Motor neuron (in vitro differentiated cells): ENCODE results near the gene GP1BA. TPM values are rescaled to one million over a fixed set of nuclear protein-coding genes. Genes with fewer than 3 reads are reported as not detected.

Experiments used
- ATAC-seq, 8 experiments: fragments of 200-7000 bp; cut with Tn5 transposase; replicated peaks in 6 of 8; 2 replicates each; pipeline ENCODE4 v1.8.0; 2021; ENCODE audit warnings: mild to moderate bottlenecking in 8 of 8, moderate library complexity in 8 of 8
- H3K27ac ChIP-seq, 2 donors: fragments of 250-450 bp; sonication (Bioruptor Pico); 2 replicates each; pipeline ENCODE4 v1.9.0; 2021; ENCODE audit warnings: antibody characterized with exemption in 2 of 2, mild to moderate bottlenecking in 2 of 2, moderate library complexity in 1 of 2
- H3K4me1 ChIP-seq, 2 donors: fragments of 250-450 bp; sonication (Bioruptor Pico); replicated peaks in 1 of 2; 2 replicates each; pipeline ENCODE4 v1.6.1; 2021; ENCODE audit warnings: antibody characterized with exemption in 2 of 2, mild to moderate bottlenecking in 2 of 2, moderate library complexity in 1 of 2
- H3K4me3 ChIP-seq, 5 donors: fragments of 250-450 bp; sonication (Bioruptor Pico); 2 replicates each; pipeline ENCODE4 v1.9.0; 2021; ENCODE audit warnings: antibody characterized with exemption in 5 of 5, mild to moderate bottlenecking in 5 of 5, moderate library complexity in 4 of 5
- WGBS, 10 experiments: fragments of 450-650 bp; shearing (Covaris generic); methylation state at CpG; one replicate each; pipeline ENCODE4 v1.0.0; 2022; 5-methylcytosine and 5-hydroxymethylcytosine counted together
- in situ Hi-C, 9 experiments: fragments of 400-800 bp; cut with MboI; loops; one replicate each; pipeline ENCODE4 v1.15.0; 2021; ENCODE audit warnings: low sequenced_read_pairs in 9 of 9, low pct_unique_long_range_greater_than_20kb in 2 of 9; ENCODE audit not compliant: unreplicated experiment in 9 of 9
- total RNA-seq, 8 experiments: library from RNA; unstranded; fragments of 300-600 nt; gene quantifications; 2 replicates each; pipeline versions ENCODE4 v1.2.3 to v1.2.4, GENCODE V29; 2022

Gene GP1BA
- total RNA-seq, 8 experiments from 2014 or later = 0.58 to 3.5 (median 0.94) TPM

DNA sequence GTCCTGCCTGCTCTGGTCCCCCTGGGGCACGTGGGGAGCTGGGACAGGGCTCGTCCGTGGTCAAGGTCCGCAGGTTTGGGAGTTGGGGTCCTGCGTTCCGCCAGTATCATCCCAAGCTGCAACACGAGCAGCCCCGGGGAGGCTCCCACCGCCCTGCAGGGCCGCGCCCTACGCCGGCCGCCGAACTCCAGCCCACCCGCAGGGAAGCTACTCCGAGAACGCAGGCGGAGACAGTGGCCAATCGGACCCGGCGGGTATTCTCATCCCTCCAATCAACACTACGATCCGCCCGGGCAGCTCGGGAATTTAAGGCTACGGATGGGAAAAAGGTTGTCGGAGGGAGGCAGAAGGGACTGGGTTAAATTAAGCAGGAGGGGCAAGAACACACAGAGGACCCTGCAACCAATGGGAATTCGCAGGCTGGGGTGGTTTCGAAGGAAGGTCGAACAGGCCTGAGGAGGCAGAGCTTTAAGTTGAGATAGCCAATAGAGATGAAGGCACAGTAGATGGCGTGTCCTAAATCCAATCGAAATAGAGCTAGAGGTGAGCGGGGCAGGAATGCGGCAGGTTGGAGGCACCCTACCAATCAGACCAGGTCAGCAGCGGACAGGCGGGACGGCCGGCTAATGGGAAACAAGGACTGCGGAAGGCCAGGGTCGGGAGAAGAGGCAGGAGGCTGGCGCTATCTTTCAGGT, 34.9 kb downstream of the GP1BA start:
- peak; percentile 76 to 89 (median 87) for ATAC-seq
- H3K4me1 ChIP-seq = peaks cover 16 to 25% of the 10 kb centered on the region in 2 donors
- peak overlapping the region; percentile 99 for H3K27ac ChIP-seq
- in situ Hi-C loops = loop anchor here in 1 of 9 experiments (25.0 kb wide), 1 partner anchor 95 kb away; no protein-coding TSS in a partner anchor
- peak overlapping the region; percentile 75 to 87 (median 82) for H3K4me3 ChIP-seq
- 0 to 2% (median 0%) methylated on average over 1 to 12 of the region's 42 CpGs; no CpG with 5 or more reads in 2 of the 10 experiments for WGBS, 10 experiments

DNA sequence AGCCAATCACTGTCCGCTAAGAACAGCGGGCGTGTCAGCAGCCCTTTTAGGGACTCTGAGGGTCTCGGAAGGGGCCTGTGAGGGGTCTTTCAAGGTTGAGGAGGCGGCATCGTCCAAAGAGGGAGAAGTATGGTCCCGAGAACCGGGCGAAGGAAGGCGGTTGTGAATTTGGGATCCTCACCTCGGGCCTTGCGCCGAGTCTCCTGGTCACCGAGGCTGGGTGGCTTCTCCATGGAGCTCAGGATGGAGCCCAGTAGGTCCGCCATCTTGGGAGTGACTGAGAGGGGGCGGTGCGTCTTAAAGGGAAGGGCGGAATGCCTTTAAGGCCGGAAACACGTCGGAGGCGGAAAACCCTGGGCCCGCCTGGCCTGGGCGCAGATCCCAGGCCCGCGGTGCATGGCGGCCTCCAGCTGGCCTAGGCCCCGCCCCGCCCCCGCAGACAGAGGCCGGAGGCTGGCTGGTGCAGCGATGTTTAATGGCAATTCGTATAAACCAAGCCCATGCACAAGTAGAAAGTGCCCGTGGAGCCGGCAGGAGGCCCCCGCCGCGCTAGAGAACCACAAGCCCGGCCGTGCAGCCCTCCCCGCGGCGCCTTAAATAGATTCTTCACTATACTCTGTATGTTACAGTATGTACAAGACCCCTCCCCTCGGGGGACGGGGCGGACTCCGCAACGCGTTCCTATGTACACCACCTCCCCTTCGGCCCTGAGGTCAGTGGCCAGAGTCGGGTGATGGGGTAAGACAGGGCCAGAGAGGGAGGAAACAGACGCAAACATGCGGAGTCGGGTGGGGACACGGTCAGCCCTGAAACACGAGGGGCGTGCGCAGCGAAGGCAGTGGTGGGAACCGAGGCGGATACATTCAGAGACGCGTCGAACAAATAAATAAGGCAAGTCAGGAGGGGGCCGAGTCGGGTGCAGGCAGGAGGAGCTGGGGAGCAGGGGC, 35.7 kb downstream of the GP1BA start, which contains the start of gene SPAG7:
Gene SPAG7, minus strand, starts transcription at position 279 of the 947 bp plus-strand sequence. Its CDS starts 13 bp downstream, at position 266.
- in situ Hi-C loops = loop anchor here in 1 of 9 experiments (25.0 kb wide), 1 partner anchor 94 kb away; no protein-coding TSS in a partner anchor
- Histone ChIP-seq H3K4me1 (peaks cover 16 to 25% of the 10 kb centered on the region in 2 donors), H3K27ac (peak within 1 kb of the TSS; percentile 99), H3K4me3 (peak within 1 kb of the TSS; percentile 75 to 87 (median 82))
- ATAC-seq = peak; percentile 57 to 72 (median 63)
- WGBS, 10 experiments = 0 to 4% (median 0%) methylated on average over 3 to 23 of the region's 66 CpGs; no CpG with 5 or more reads in 4 of the 10 experiments

DNA sequence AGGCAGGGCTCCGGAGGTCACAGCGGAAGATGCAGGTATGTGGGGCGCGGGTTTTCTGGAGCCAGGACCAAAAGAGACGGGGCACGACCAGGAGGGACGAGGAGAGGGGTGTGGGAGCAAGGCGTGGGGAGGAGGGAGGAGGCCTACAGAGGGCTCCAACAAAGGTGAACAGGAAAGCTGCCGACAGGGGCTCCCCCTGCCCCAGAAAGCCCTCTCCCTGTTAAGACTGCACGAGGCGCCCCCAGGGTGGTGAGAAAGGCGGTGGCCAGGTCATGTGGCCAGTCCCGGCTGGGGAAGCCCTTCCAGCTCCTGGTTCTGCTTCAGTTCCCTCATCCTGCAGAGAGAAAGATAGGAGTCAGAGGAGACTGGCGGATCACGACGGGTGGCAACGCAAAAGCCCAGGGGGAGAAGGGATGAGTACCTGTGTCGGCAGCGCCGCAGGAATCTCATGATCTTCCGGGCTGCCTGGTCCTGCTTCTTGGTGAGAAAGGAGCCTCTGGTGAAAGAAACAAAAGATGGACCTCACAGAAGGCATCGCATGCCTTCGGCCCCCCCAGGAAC, 36.5 kb downstream of the GP1BA start:
- Histone ChIP-seq H3K27ac (peak overlapping the region; percentile 99), H3K4me1 (peaks cover 16 to 25% of the 10 kb centered on the region in 2 donors), H3K4me3 (peak overlapping the region; percentile 75 to 87 (median 82))
- ATAC-seq = peak in 1 of 8 experiments; percentile 0
- in situ Hi-C loops = loop anchor here in 1 of 9 experiments (25.0 kb wide), 1 partner anchor 94 kb away; no protein-coding TSS in a partner anchor
- 0 to 61% (median 20%) methylated on average over 1 to 13 of the region's 23 CpGs; no CpG with 5 or more reads in 5 of the 10 experiments for WGBS, 10 experiments

DNA sequence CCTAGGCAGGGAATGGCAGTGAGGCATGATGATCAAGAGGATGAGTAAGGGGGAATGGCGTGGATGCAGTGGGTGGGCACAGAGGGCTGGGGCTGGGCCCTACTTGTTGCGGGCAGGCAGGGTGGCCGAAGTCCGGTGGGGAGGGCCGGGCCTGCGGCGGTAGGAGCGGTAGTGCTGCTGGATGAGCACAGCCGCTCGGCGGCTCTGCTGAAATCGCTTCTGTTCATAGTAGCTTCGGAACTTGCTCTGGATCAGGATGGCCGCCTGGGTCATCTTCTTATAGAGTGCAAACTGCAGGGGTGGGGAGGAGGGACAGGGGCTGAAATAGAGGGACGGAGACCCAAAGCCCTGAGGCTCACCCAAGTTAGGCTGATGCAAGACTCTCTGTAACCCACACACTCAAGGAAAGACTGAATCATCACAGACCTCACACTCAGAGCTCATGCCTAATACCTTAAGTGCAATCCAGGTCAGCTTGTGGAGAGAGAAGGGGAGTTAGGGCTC, 37.0 kb downstream of the GP1BA start:
- 0 to 100% methylated on average over 1 of the region's 15 CpGs; no CpG with 5 or more reads in 8 of the 10 experiments for WGBS, 10 experiments
- Histone ChIP-seq H3K4me3 (peak overlapping the region; percentile 75 to 87 (median 82)), H3K27ac (peak overlapping the region; percentile 99), H3K4me1 (peaks cover 16 to 25% of the 10 kb centered on the region in 2 donors)
- in situ Hi-C loops = loop anchor here in 1 of 9 experiments (25.0 kb wide), 1 partner anchor 93 kb away; no protein-coding TSS in a partner anchor
- no peak for ATAC-seq

DNA sequence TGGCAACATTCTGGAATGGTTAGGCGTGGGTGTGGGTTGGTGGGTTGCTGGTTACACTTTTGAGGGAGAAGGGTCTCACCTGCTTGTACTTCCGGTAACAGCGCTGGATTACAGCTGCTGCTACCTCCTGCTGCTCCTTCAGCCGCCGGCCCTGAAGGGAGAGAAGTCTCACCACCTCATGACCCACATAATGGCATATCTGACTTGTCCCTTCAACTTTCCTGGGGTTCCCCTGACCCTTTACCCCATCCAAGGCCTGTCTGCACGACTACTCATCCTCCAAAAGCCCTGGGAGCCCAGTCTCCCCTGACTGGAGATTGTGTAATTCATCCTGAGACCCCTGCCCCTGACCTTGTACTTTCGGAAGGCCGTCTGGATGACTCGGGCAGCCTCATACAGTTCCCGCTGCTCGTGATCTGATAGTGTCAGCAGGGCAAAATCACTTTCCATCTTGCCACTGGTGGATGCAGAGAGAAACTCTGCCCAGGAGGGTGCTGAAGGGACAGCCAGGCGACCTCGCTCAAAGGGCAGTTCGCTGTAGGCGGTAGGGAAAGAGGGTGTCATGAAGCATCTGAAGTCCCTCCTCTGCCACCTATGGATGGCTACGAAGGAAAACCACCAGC, 37.6 kb downstream of the GP1BA start:
- H3K4me3 ChIP-seq = peak overlapping the region; percentile 75 to 87 (median 82)
- peak overlapping the region; percentile 99 for H3K27ac ChIP-seq
- peaks cover 16 to 25% of the 10 kb centered on the region in 2 donors for H3K4me1 ChIP-seq
- 50 to 92% (median 80%) methylated on average over 1 to 12 of the region's 16 CpGs; no CpG with 5 or more reads in 3 of the 10 experiments for WGBS, 10 experiments
- no peak for ATAC-seq
- in situ Hi-C loops = loop anchor here in 1 of 9 experiments (25.0 kb wide), 1 partner anchor 93 kb away; no protein-coding TSS in a partner anchor

DNA sequence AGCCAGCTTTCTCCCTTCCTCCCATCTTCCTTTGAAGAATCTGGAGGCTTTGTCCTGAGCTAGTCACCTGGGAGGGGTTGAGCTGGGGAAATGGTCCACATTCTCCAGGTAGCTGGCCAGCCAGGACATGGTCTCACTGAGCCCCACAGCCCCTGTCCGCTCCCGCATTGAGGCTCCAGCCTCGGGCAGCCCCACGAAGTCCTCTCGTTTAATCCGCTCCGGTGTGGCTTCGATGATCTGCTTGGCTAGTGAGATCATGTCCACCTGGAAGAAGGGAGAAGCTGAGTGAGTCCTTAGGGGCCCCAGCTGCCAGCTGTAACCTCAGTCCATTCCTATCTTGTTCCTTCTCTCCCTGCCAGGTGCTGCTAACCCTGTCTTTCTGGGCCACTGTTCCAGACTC, 38.2 kb downstream of the GP1BA start:
- WGBS, 10 experiments = 80 to 100% (median 95%) methylated on average over 1 to 4 of the region's 8 CpGs; no CpG with 5 or more reads in 3 of the 10 experiments
- in situ Hi-C loops = loop anchor here in 1 of 9 experiments (25.0 kb wide), 1 partner anchor 92 kb away; no protein-coding TSS in a partner anchor
- no peak for ATAC-seq
- Histone ChIP-seq H3K4me1 (peaks cover 16 to 25% of the 10 kb centered on the region in 2 donors), H3K27ac (no peak overlapping the region), H3K4me3 (no peak overlapping the region)

DNA sequence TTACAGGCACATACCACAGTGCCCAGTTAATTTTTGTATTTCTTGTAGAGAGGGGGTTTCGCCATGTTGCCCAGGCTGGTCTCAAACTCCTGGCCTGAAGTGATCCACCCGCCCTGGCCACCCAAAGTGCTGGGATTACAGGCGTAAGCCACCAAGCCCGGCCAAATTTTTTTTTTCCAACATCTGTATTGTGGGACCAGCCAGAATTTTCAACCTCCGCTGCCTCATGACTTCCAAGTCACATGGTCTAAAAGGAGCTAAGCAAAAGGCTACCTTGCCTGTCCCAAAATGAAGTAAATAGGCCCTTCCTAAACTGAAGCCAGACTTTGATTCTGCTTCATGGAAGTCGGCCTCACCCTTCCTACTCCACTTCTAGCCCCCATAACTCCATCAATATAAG, 39.7 kb downstream of the GP1BA start:
- ATAC-seq = no peak
- 40 to 100% (median 89%) methylated on average over 1 to 5 of the region's 6 CpGs; no CpG with 5 or more reads in 1 of the 10 experiments for WGBS, 10 experiments
- Histone ChIP-seq H3K27ac (no peak overlapping the region), H3K4me3 (no peak overlapping the region), H3K4me1 (peaks cover 10 to 18% of the 10 kb centered on the region in 2 donors)
- in situ Hi-C loops = loop anchor here in 1 of 9 experiments (25.0 kb wide), 1 partner anchor 90 kb away; no protein-coding TSS in a partner anchor

DNA sequence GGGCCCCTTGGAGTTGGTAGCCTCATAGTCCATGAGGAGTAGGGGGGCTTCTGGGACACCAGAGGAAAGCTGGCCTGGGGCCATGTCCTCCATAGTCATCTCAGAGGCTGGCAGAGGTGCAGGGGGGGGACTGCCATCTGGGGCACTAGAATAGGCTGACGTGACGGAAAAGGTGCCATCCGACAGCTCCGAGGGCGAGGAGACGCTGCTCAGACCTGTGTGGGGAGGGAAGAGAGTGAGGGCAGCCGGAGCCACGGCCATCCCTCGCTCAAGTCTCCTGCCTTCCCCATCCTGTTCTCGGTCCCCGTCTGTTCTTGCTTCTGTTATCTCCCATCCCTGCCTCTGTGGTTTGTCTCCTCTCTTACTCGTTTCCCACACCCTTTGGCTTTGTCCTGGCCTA, 40.2 kb downstream of the GP1BA start:
- ATAC-seq = no peak

DNA sequence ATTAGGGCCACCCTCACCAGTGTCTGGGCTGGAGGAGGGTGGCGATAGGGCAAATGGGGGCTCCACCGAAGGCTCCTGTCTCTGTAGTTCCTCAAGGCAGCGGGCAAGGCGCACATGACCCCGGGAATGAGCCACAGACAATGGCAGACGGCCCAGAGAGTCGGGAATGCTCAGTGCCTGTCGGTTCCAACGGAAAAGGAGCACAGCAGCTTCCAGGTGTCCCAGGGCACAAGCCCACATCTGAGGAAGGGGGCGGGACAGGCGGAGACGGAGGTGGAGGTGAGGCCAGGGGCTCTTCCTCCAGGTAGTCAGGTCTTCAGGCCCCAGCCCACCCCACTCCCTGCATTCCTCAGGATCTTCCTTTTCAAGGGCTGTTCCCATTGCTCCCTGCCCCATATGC, 40.7 kb downstream of the GP1BA start:
- in situ Hi-C loops = loop anchor here in 1 of 9 experiments (25.0 kb wide), 1 partner anchor 90 kb away; no protein-coding TSS in a partner anchor
- H3K27ac ChIP-seq = no peak overlapping the region

More for the DNA sequence above, 40.2 kb downstream of the GP1BA start:
- in situ Hi-C loops = loop anchor here in 1 of 9 experiments (25.0 kb wide), 1 partner anchor 90 kb away; no protein-coding TSS in a partner anchor
- 20 to 100% (median 60%) methylated on average over 1 of the region's 12 CpGs; no CpG with 5 or more reads in 7 of the 10 experiments for WGBS, 10 experiments
- no peak overlapping the region for H3K4me3 ChIP-seq
- no peak overlapping the region for H3K27ac ChIP-seq
- H3K4me1 ChIP-seq = peaks cover 10 to 18% of the 10 kb centered on the region in 2 donors

DNA sequence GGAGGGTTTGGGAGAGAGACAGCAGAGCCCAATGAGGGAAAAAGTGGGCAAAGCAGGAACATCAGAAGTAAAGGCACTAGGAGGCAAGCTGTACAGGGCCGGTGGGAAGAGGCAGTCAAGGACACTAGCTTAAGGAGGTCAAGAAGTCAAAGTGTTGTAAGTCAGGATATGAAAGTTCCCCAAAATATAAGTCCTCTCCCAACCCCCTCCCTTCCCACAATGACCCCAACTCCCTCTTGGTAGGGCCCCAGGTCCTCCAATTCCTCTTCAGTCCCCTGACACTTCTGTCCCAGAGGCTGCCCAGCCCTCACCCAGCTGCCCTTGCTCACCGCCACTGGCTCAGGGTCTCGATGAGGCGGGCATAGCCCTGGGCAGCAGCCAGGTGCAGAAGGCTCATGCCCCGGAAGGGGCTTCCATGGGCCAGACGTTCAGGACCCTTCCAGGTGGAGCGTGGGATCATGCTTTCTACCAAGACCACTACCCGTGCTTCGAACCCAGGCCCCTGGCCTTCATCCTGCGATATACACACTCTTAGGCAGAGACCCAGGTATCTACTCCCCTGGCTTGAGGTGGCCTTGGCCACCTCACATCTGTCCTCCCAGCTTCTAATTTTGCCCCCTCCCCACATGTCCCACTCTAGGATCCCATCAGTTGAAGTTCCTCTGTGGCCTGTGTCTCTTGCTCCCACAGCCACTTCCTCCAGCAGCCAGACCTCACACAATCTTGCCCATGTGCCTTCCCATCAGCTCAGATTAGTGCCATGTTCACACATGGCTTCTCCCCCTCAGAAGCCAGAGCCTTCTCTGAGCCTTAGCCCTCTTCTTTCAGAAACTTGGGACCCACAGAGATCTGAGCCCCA, 41.4 kb downstream of the GP1BA start:
- Histone ChIP-seq H3K4me3 (no peak overlapping the region), H3K4me1 (peaks cover 10 to 16% of the 10 kb centered on the region in 2 donors), H3K27ac (no peak overlapping the region)
- WGBS, 10 experiments = 80 to 92% (median 90%) methylated on average over 1 to 5 of the region's 10 CpGs; no CpG with 5 or more reads in 6 of the 10 experiments
- ATAC-seq = no peak
- in situ Hi-C loops = loop anchor here in 1 of 9 experiments (25.0 kb wide), 1 partner anchor 89 kb away; no protein-coding TSS in a partner anchor

More for the DNA sequence above, 40.7 kb downstream of the GP1BA start:
- Histone ChIP-seq H3K4me1 (peaks cover 10 to 18% of the 10 kb centered on the region in 2 donors), H3K4me3 (no peak overlapping the region)
- 81 to 83% methylated on average over 1 to 6 of the region's 12 CpGs; no CpG with 5 or more reads in 8 of the 10 experiments for WGBS, 10 experiments
- ATAC-seq = no peak
